CD4-positive, CD25-positive, alpha-beta regulatory T cell (primary cell): ENCODE results near the gene LRRC73. TPM values are rescaled to one million over a fixed set of nuclear protein-coding genes. Genes with fewer than 3 reads are reported as not detected.

Experiments used
- ATAC-seq, 2 donors: fragments of 150-1000 bp; cut with Tn5 transposase; one replicate each; pipeline ENCODE4 v1.10.0; 2021; ENCODE audit warnings: low read depth in 2 of 2, moderate number of reproducible peaks in 2 of 2, moderate library complexity in 1 of 2
- DNase-seq, 3 donors: peaks; one replicate each; pipeline versions ENCODE4 v3.0.0 to v3.0.0-alpha.2; 2012 to 2022; ENCODE audit warnings: mixed read lengths in 1 of 3
- H3K27ac ChIP-seq: one replicate; pipeline ENCODE4 v1.7.0; 2013; ENCODE audit warnings: mild to moderate bottlenecking, low read length; ENCODE audit not compliant: insufficient read depth, poor library complexity, severe bottlenecking
- H3K27me3 ChIP-seq: one replicate; pipeline ENCODE4 v1.7.0; 2013; ENCODE audit warnings: low read length; ENCODE audit not compliant: control insufficient read depth, insufficient read depth
- H3K36me3 ChIP-seq: one replicate; pipeline ENCODE4 v1.7.0; 2013; ENCODE audit warnings: mild to moderate bottlenecking, low read length, moderate library complexity; ENCODE audit not compliant: control insufficient read depth, insufficient read depth
- H3K4me1 ChIP-seq: 2 replicates; pipeline ENCODE4 v1.7.0; 2013; ENCODE audit warnings: mild to moderate bottlenecking, low read length; ENCODE audit not compliant: insufficient read depth, control insufficient read depth, poor library complexity, severe bottlenecking
- H3K4me3 ChIP-seq: one replicate; pipeline ENCODE4 v1.7.0; 2013; ENCODE audit warnings: low read depth, mild to moderate bottlenecking, low read length, moderate library complexity
- H3K9me3 ChIP-seq, 2 experiments: 1 replicate in 1 of 2; 2 replicates in 1 of 2; pipeline ENCODE4 v1.7.0; 2013; ENCODE audit warnings: low read length in 2 of 2, mild to moderate bottlenecking in 1 of 2, moderate library complexity in 1 of 2; ENCODE audit not compliant: control insufficient read depth in 2 of 2
- H3K27ac Mint-ChIP-seq, 3 donors: one replicate each; pipeline ENCODE4 v1.8.0; 2020 to 2022; ENCODE audit warnings: mild to moderate bottlenecking in 3 of 3, mixed read lengths in 3 of 3, moderate library complexity in 2 of 3
- H3K27me3 Mint-ChIP-seq: one replicate; pipeline ENCODE4 v1.8.0; 2022; ENCODE audit warnings: mild to moderate bottlenecking, mixed read lengths
- H3K36me3 Mint-ChIP-seq: one replicate; pipeline ENCODE4 v1.8.0; 2020; ENCODE audit warnings: mixed read lengths
- H3K4me1 Mint-ChIP-seq, 4 donors: one replicate each; pipeline ENCODE4 v1.8.0; 2020 to 2022; ENCODE audit warnings: mixed read lengths in 4 of 4, mild to moderate bottlenecking in 1 of 4
- H3K4me3 Mint-ChIP-seq, 4 donors: one replicate each; pipeline ENCODE4 v1.8.0; 2020 to 2022; ENCODE audit warnings: mild to moderate bottlenecking in 4 of 4, mixed read lengths in 4 of 4, moderate library complexity in 3 of 4
- H3K9me3 Mint-ChIP-seq, 7 donors: one replicate each; pipeline ENCODE4 v1.8.0; 2020 to 2022; ENCODE audit warnings: mixed read lengths in 7 of 7, mild to moderate bottlenecking in 3 of 7, moderate library complexity in 2 of 7
- polyA plus RNA-seq, 4 donors: library from polyadenylated mRNA; unstranded; fragments of 300-500 nt; fragmentation: Illumina TruSeq; gene quantifications; one replicate each; pipeline ENCODE4 v1.2.3, GENCODE V29; 2021
- total RNA-seq: library from RNA; stranded (reverse); gene quantifications from one replicate; pipeline ENCODE4 v1.2.3, GENCODE V29; 2022

The LRRC73 gene
- total and polyA plus RNA-seq, 5 donors from 2014 or later: 0.30 TPM; not detected in 4

DNA sequence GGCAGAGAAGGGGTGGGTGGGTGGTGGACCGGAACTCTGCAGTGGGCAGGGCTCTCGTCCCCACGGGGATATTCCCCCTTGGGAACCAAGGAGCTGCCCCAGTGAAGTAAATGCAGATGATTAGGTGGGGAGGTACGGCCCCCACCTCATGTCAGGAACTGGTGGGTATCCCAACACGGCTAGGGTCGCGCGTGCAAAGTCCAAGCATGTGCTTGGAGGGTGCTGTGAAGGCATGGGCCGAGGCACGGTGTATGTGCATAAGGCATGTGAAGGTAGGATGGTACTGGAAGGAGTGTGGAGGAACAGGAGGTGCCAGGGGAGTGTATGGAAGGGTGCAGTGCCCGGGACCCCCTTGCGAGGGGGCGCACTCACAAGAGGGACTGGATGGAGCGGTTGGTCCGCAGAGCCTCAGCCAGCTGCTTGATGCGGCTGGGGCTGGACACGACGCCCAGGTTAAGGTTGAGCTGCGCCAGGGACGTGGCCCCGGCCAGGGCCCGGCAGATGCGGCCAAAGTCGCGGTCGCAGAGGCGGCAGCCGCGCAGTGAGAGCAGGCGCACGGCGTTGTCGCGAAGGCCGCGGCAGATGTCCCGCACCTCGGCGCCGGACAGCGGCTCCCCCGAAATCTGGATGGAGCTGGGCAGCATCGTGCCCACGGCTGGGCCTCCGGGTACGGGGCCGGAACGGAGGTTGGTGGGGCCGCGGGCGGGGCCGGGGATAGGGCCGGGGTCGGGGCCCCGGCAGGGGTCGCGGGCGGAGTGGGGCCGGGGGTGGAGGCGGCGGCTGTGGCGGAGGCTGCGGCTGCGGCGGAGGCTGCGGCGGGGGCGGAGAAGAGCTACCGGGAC lies 783 bp downstream of the LRRC73 start:
- no peaks in the 10 kb centered on the region for H3K9me3 Mint-ChIP-seq
- H3K36me3 Mint-ChIP-seq: peaks cover 23% of the 10 kb centered on the region
- peaks cover 20% of the 10 kb centered on the region for H3K27me3 Mint-ChIP-seq
- DNase-seq (no peak), ATAC-seq (no peak)
- H3K9me3 ChIP-seq: no peaks in the 10 kb centered on the region
- no peak overlapping the region for H3K4me3 ChIP-seq
- H3K4me3 Mint-ChIP-seq: peak overlapping the region; percentile 83 to 97 (median 92)
- H3K4me1 ChIP-seq: peaks cover 26% of the 10 kb centered on the region
- peaks cover 5 to 38% (median 16%) of the 10 kb centered on the region in 4 donors for H3K4me1 Mint-ChIP-seq
- H3K36me3 ChIP-seq: peaks cover 40% of the 10 kb centered on the region
- no peak overlapping the region for H3K27ac ChIP-seq
- H3K27ac Mint-ChIP-seq: peak overlapping the region in 2 of 3 donors; percentile 81 to 83
- no peaks in the 10 kb centered on the region for H3K27me3 ChIP-seq

DNA sequence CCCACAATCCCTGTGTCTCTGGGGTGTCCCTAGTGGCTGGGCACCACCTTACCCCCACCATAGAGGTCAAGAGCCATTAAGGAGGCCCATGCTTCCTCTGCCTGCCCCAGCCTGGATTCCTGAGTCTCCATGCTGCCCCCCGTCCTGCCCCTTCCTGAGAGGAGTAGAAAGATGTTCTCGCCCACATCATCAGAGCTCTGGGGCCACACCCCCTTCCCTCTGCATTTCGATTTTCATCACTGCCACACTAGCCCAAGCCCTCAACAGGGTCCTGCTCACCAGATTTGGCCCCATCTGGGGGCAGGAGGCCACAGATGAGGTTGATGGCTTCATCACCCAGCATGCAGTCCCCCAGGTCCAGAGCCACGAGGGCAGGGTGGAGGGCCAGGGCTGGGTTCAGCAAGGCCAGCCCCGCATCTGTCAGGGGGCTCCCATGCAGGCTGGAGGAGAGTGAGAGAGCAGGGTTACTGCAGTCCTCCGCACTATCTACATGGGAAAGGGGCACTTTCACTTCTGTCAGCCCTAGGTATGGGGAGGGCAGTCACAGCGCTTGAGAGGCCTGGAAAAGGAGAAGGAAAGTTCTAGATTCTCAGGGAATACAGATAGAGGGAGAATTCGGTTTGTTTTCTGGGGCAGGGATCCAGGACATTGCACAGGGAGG lies 1.5 kb downstream of the LRRC73 start:
- no peak for DNase-seq
- Histone ChIP-seq H3K36me3 (peaks cover 39% of the 10 kb centered on the region), H3K4me3 (no peak overlapping the region)

GRCh38 chr6:43506667-43507471 lies 3.3 kb downstream of the LRRC73 start:
- Mint-ChIP-seq H3K9me3 (no peaks in the 10 kb centered on the region), H3K36me3 (peaks cover 18% of the 10 kb centered on the region), H3K4me1 (peaks cover 5 to 29% (median 12%) of the 10 kb centered on the region in 4 donors), H3K27ac (peak overlapping the region in 2 of 3 donors; percentile 11 to 23), H3K4me3 (peak overlapping the region in 2 of 4 donors; percentile 64 to 68), H3K27me3 (peaks cover 20% of the 10 kb centered on the region)
- H3K27ac ChIP-seq: no peak overlapping the region
- peaks cover 20% of the 10 kb centered on the region for H3K4me1 ChIP-seq
- H3K27me3 ChIP-seq: no peaks in the 10 kb centered on the region
- peak; percentile 70 to 74 for ATAC-seq
- H3K36me3 ChIP-seq: peaks cover 38% of the 10 kb centered on the region
- H3K9me3 ChIP-seq: no peaks in the 10 kb centered on the region
- DNase-seq: peak; percentile 63 to 87 (median 79)
- no peak overlapping the region for H3K4me3 ChIP-seq

More for the DNA sequence above, 1.5 kb downstream of the LRRC73 start:
- Mint-ChIP-seq H3K27me3 (peaks cover 20% of the 10 kb centered on the region), H3K9me3 (no peaks in the 10 kb centered on the region), H3K4me1 (peaks cover 5 to 36% (median 13%) of the 10 kb centered on the region in 4 donors), H3K27ac (peak overlapping the region in 1 of 3 donors; percentile 83), H3K36me3 (peaks cover 24% of the 10 kb centered on the region), H3K4me3 (peak overlapping the region; percentile 80 to 97 (median 83))
- H3K4me1 ChIP-seq: peaks cover 23% of the 10 kb centered on the region
- ATAC-seq: no peak
- no peaks in the 10 kb centered on the region for H3K9me3 ChIP-seq
- no peaks in the 10 kb centered on the region for H3K27me3 ChIP-seq
- H3K27ac ChIP-seq: no peak overlapping the region

- H3K36me3 ChIP-seq: peaks cover 34% of the 10 kb centered on the region
- no peak overlapping the region for H3K4me3 ChIP-seq
- no peaks in the 10 kb centered on the region for H3K9me3 ChIP-seq
- peak overlapping the region; percentile 11 to 26 (median 23) for H3K27ac Mint-ChIP-seq
- peaks cover 14% of the 10 kb centered on the region for H3K36me3 Mint-ChIP-seq
- DNase-seq (no peak), ATAC-seq (no peak)
- peak overlapping the region in 1 of 4 donors; percentile 65 for H3K4me3 Mint-ChIP-seq
- peaks cover 20% of the 10 kb centered on the region for H3K4me1 ChIP-seq
- no peaks in the 10 kb centered on the region for H3K9me3 Mint-ChIP-seq
- H3K27ac ChIP-seq: no peak overlapping the region
- H3K27me3 Mint-ChIP-seq: peaks cover 20% of the 10 kb centered on the region
- no peaks in the 10 kb centered on the region for H3K27me3 ChIP-seq
- peaks cover 0 to 24% (median 10%) of the 10 kb centered on the region in 4 donors for H3K4me1 Mint-ChIP-seq
Measured at GRCh38 chr6:43506171-43506570, 4.0 kb downstream of the LRRC73 start.

GRCh38 chr6:43505718-43506117 lies 4.4 kb downstream of the LRRC73 start:
- H3K9me3 ChIP-seq: no peaks in the 10 kb centered on the region
- no peak overlapping the region for H3K4me3 ChIP-seq
- H3K9me3 Mint-ChIP-seq: no peaks in the 10 kb centered on the region
- peaks cover 0 to 21% (median 10%) of the 10 kb centered on the region in 4 donors for H3K4me1 Mint-ChIP-seq
- no peak for ATAC-seq
- peaks cover 13% of the 10 kb centered on the region for H3K36me3 Mint-ChIP-seq
- peak overlapping the region in 1 of 3 donors; percentile 26 for H3K27ac Mint-ChIP-seq
- H3K4me3 Mint-ChIP-seq: no peak overlapping the region
- no peak for DNase-seq
- H3K27me3 Mint-ChIP-seq: peaks cover 20% of the 10 kb centered on the region
- peaks cover 17% of the 10 kb centered on the region for H3K4me1 ChIP-seq
- H3K36me3 ChIP-seq: peaks cover 37% of the 10 kb centered on the region
- no peaks in the 10 kb centered on the region for H3K27me3 ChIP-seq
- H3K27ac ChIP-seq: no peak overlapping the region

DNA sequence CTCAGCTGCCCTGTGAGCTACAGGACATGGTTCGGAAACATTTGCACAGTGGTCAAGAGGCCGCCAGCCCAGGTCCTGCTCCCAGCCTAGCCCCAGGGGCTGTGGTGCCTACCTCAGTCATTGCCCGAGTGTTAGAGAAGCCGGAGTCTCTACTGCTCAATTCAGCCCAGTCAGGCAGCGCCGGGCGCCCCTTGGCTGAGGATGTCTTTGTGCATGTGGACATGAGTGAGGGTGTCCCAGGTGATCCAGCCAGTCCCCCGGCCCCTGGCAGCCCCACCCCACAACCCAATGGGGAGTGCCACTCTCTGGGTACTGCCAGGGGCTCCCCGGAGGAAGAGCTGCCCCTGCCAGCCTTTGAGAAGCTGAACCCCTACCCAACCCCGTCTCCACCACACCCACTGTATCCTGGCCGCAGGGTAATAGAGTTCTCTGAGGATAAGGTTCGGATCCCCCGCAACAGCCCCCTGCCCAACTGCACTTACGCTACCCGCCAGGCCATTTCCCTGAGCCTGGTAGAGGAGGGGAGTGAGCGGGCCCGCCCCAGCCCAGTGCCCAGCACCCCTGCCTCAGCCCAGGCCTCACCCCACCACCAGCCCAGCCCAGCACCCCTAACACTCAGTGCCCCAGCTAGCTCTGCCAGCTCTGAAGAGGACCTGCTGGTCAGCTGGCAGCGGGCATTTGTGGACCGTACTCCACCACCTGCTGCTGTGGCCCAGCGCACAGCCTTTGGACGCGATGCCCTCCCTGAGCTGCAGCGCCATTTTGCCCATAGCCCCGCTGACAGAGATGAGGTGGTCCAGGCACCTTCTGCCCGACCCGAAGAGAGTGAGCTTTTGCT lies 5.2 kb downstream of the LRRC73 start:
- Mint-ChIP-seq H3K4me1 (peaks cover 0 to 20% (median 10%) of the 10 kb centered on the region in 4 donors), H3K27me3 (peaks cover 20% of the 10 kb centered on the region), H3K27ac (no peak overlapping the region), H3K9me3 (no peaks in the 10 kb centered on the region), H3K4me3 (peak overlapping the region in 1 of 4 donors; percentile 43), H3K36me3 (peaks cover 13% of the 10 kb centered on the region)
- ATAC-seq (no peak), DNase-seq (no peak)
- Histone ChIP-seq H3K27me3 (no peaks in the 10 kb centered on the region), H3K4me3 (no peak overlapping the region), H3K36me3 (peaks cover 44% of the 10 kb centered on the region), H3K4me1 (peaks cover 11% of the 10 kb centered on the region), H3K9me3 (no peaks in the 10 kb centered on the region), H3K27ac (no peak overlapping the region)

- peak overlapping the region in 1 of 3 donors; percentile 78 for H3K27ac Mint-ChIP-seq
- H3K36me3 ChIP-seq: peaks cover 60% of the 10 kb centered on the region
- H3K9me3 ChIP-seq: no peaks in the 10 kb centered on the region
- H3K36me3 Mint-ChIP-seq: peaks cover 17% of the 10 kb centered on the region
- ATAC-seq (no peak), DNase-seq (no peak)
- no peak overlapping the region for H3K4me3 ChIP-seq
- H3K4me1 Mint-ChIP-seq: peaks cover 0 to 13% (median 6%) of the 10 kb centered on the region in 4 donors
- H3K27me3 Mint-ChIP-seq: peaks cover 11% of the 10 kb centered on the region
- no peaks in the 10 kb centered on the region for H3K4me1 ChIP-seq
- H3K27ac ChIP-seq: no peak overlapping the region
- H3K27me3 ChIP-seq: no peaks in the 10 kb centered on the region
- no peaks in the 10 kb centered on the region for H3K9me3 Mint-ChIP-seq
- H3K4me3 Mint-ChIP-seq: no peak overlapping the region
Measured at GRCh38 chr6:43503443-43503842, 6.7 kb downstream of the LRRC73 start.
